ENCODE data around the gene CHN1.

GRCh38 chr2:174830561-174830960, 174.6 kb downstream of the CHN1 start:
- TF ChIP-seq CTCF (IDR thresholded peaks at IDR 0.05) (no peak), EZH2 (IDR thresholded peaks at IDR 0.05) (no peak)

Data from neural progenitor cell (in vitro differentiated cells).